NCI-H1092 treated with DMSO at 0.1 percent for 48 hours (cell line): Measurements from ENCODE around the gene G6PC1.

Experiments
- DNase-seq: peaks from one replicate; lab custom pipeline; 2025; lab: John Stamatoyannopoulos, UW

The G6PC1 gene

GRCh38 chr17:42937712-42938596 is 37.4 kb downstream of the G6PC1 start:
- peak; percentile 72 for DNase-seq

GRCh38 chr17:42944211-42944610 is 43.6 kb downstream of the G6PC1 start:
- DNase-seq, result no peak

- DNase-seq, result no peak
These were observed 46.2 kb downstream of the G6PC1 start for GRCh38 chr17:42946812-42947211.

- DNase-seq, result no peak
These were observed 49.6 kb downstream of the G6PC1 start for GRCh38 chr17:42950044-42950783.
